Panc1 (cell line): ENCODE measurements around the gene MEX3A. TPM values are rescaled to one million over a fixed set of nuclear protein-coding genes. Genes with fewer than 3 reads are reported as not detected.

ENCODE experiments used
- ATAC-seq: fragments of 200-7000 bp; cut with Tn5 transposase; 2 replicates; pipeline ENCODE4 v1.9.1; 2020; ENCODE audit warnings: mild to moderate bottlenecking, moderate library complexity
- BruUV-seq: library from RNA; stranded (reverse); fragments of 400-500 nt; replicated peaks from 2 replicates; lab custom pipeline; 2021; lab: Mats Ljungman, UMichigan
- CTCF ChIA-PET: fragments of 300-600 bp; sonication (Branson Sonifier 250); formaldehyde crosslinking; loops from one replicate; lab custom pipeline; 2022; ENCODE audit warnings: antibody characterized with exemption; lab: Charles Lee
- POLR2A ChIA-PET: fragments of 300-600 bp; sonication (Branson Sonifier 250); formaldehyde crosslinking; loops from one replicate; lab custom pipeline; 2022; ENCODE audit warnings: antibody characterized with exemption; lab: Charles Lee
- DNase-seq: peaks from one replicate; pipeline ENCODE4 v3.0.0-alpha.2; 2010; ENCODE audit warnings: low read depth, low spot score
- H3K27ac ChIP-seq: 2 replicates; pipeline ENCODE4 v1.5.1; 2011; ENCODE audit warnings: mild to moderate bottlenecking, low read length, inconsistent platforms
- H3K27me3 ChIP-seq: fragments of 200-500 bp; sonication (Bioruptor generic); 2 replicates; pipeline ENCODE4 v1.6.0; 2014; ENCODE audit warnings: low read length, inconsistent platforms; ENCODE audit not compliant: control insufficient read depth, insufficient read depth
- H3K36me3 ChIP-seq: fragments of 200-500 bp; sonication (Bioruptor generic); 2 replicates; pipeline ENCODE4 v1.5.1; 2014; ENCODE audit warnings: inconsistent platforms, mild to moderate bottlenecking, low read length, moderate library complexity; ENCODE audit not compliant: control insufficient read depth, insufficient read depth
- H3K4me1 ChIP-seq: 2 replicates; pipeline ENCODE4 v1.5.1; 2011; ENCODE audit warnings: inconsistent platforms, mild to moderate bottlenecking, low read length, moderate library complexity; ENCODE audit not compliant: control insufficient read depth, insufficient read depth
- H3K4me3 ChIP-seq, 2 experiments: 2 replicates each; pipeline ENCODE4 v1.5.1; 2011 to 2012; ENCODE audit warnings: low read depth in 2 of 2, low read length in 2 of 2, mild to moderate bottlenecking in 2 of 2, inconsistent platforms in 1 of 2, moderate library complexity in 1 of 2
- H3K9me3 ChIP-seq: fragments of 200-500 bp; sonication (Bioruptor generic); 2 replicates; pipeline ENCODE4 v1.5.1; 2014; ENCODE audit warnings: low read depth, mild to moderate bottlenecking, inconsistent platforms, low read length, moderate library complexity; ENCODE audit not compliant: control insufficient read depth, insufficient read depth
- CTCF ChIP-seq: fragments of 450-650 bp; IDR thresholded peaks from 2 replicates; pipeline ENCODE4 v1.5.1; 2017; ENCODE audit warnings: mild to moderate bottlenecking
- POLR2AphosphoS5 ChIP-seq: IDR thresholded peaks from 2 replicates; pipeline ENCODE4 v1.6.1; 2012; ENCODE audit warnings: mild to moderate bottlenecking, low read depth, low read length, moderate library complexity
- REST ChIP-seq, 2 experiments: IDR thresholded peaks; 2 replicates each; pipeline ENCODE4 v1.6.1; 2011 to 2012; ENCODE audit warnings: low read depth in 2 of 2, control low read depth in 1 of 2, low read length in 1 of 2, mild to moderate bottlenecking in 1 of 2, moderate library complexity in 1 of 2; ENCODE audit not compliant: insufficient read depth in 1 of 2
- SIN3A ChIP-seq: IDR thresholded peaks from 2 replicates; pipeline ENCODE4 v1.6.1; 2012; ENCODE audit warnings: low read depth, mild to moderate bottlenecking, low read length, moderate library complexity, borderline replicate concordance; ENCODE audit not compliant: insufficient read depth
- TCF7L2 ChIP-seq: IDR thresholded peaks from 2 replicates; pipeline ENCODE4 v1.6.1; 2011; ENCODE audit warnings: mild to moderate bottlenecking, low read depth, low read length, inconsistent platforms
- in situ Hi-C: cut with HindIII; loops from 2 replicates; pipeline ENCODE4 v1.10.0; 2016; ENCODE audit warnings: low sequenced_read_pairs, low pct_unique_long_range_greater_than_20kb
- intact Hi-C: fragments of 100-400 bp; cut with micrococcal nuclease; formaldehyde crosslinking; loops from one replicate; pipeline ENCODE4 v1.10.0; 2022; ENCODE audit not compliant: unreplicated experiment
- total RNA-seq: library from RNA; stranded (reverse); gene quantifications from one replicate; pipeline ENCODE4 v1.2.1, GENCODE V29; 2021; ENCODE audit not compliant: unreplicated experiment

The MEX3A gene
- total RNA-seq, 1 experiment from 2014 or later: 15.8 TPM

GRCh38 chr1:156083800-156084790, 1.8 kb upstream of the MEX3A start:
- intact Hi-C loops (no loop called here), in situ Hi-C loops (no loop called here)
- Histone ChIP-seq H3K27ac (no peak overlapping the region), H3K27me3 (no peaks in the 10 kb centered on the region), H3K9me3 (no peaks in the 10 kb centered on the region), H3K36me3 (no peaks in the 10 kb centered on the region; the same call in 1 of the 2 replicates), H3K4me3 (no peak overlapping the region), H3K4me1 (peaks cover 10% of the 10 kb centered on the region)
- POLR2A ChIA-PET: no interaction called here
- CTCF ChIA-PET: interaction anchor here (0.5 to 0.6 kb wide), 2 partner anchors 13 to 53 kb away, joined by 3 to 7 read pairs; no protein-coding TSS in a partner anchor
- TSS peak; percentile 87 for BruUV-seq
- no peak for TF ChIP-seq POLR2AphosphoS5
- no peak for TF ChIP-seq CTCF
- TF ChIP-seq TCF7L2: no peak
- TF ChIP-seq SIN3A: no peak
- no peak for TF ChIP-seq REST (IDR thresholded peaks at IDR 0.05; ENCODE audit: insufficient read depth in 1 of 2, low read depth in 2 of 2, low read length in 1 of 2)
- no peak for ATAC-seq
- DNase-seq: no peak

GRCh38 chr1:156081917-156082308, 352 bp downstream of the MEX3A start:
- Histone ChIP-seq H3K4me3 (peak overlapping the region; percentile 66 to 74), H3K27ac (peak overlapping the region; percentile 75), H3K27me3 (no peaks in the 10 kb centered on the region), H3K36me3 (no peaks in the 10 kb centered on the region; the same call in 1 of the 2 replicates), H3K9me3 (no peaks in the 10 kb centered on the region), H3K4me1 (peaks cover 10% of the 10 kb centered on the region)
- no peak for DNase-seq
- no TSS peak for BruUV-seq
- TF ChIP-seq REST (IDR thresholded peaks at IDR 0.05; ENCODE audit: insufficient read depth in 1 of 2, low read depth in 2 of 2, low read length in 1 of 2) (no peak), POLR2AphosphoS5 (no peak), CTCF (no peak), TCF7L2 (no peak), SIN3A (no peak)
- CTCF ChIA-PET: no interaction called here
- intact Hi-C loops (no loop called here), in situ Hi-C loops (no loop called here)
- POLR2A ChIA-PET: no interaction called here
- no peak for ATAC-seq
